Measurements from ENCODE around the gene PMM2. TPM values are rescaled to one million over a fixed set of nuclear protein-coding genes. Genes with fewer than 3 reads are reported as not detected.

PMM2 gene
- total RNA-seq, 1 donor from 2014 or later = 22.2 TPM

DNA sequence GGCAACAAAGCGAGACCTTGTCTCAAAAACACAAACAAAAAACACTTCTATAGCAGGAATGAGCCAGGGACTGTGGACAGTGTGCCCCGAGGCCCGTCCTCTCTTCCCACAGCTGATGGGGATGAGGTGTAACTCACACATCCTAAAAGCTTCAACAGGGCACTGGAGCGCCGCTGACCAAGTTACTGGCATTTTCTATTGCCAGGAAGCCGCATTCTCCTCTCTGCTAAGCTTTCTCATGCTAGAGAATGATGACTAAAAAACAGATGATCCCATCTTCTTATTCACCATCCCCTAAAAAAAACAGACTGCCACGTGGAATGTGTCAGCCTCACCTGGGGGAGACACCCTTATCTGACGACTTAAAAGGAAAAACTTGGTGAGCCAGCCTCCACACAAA lies 54.9 kb downstream of the PMM2 start:
- H2AFZ ChIP-seq (replicated peaks) = no peak overlapping the region
- Mint-ChIP-seq H3K9me3 (no peaks in the 10 kb centered on the region), H3K4me3 (no peak overlapping the region), H3K36me3 (peaks cover 34% of the 10 kb centered on the region), H3K27ac (peak overlapping the region; percentile 57), H3K27me3 (ENCODE audit: insufficient read depth, low read depth) (peaks cover 5% of the 10 kb centered on the region), H3K4me1 (peaks cover 16% of the 10 kb centered on the region)
- H3K9ac ChIP-seq = no peak overlapping the region
- H3K79me2 ChIP-seq (ENCODE audit: low read depth) = no peaks in the 10 kb centered on the region
- H3K36me3 ChIP-seq = no peaks in the 10 kb centered on the region
- no peaks in the 10 kb centered on the region for H3K9me3 ChIP-seq (ENCODE audit: low read depth)
- peaks cover 19% of the 10 kb centered on the region for H3F3A ChIP-seq (ENCODE audit: low read depth)
- no peak overlapping the region for H3K4me2 ChIP-seq
- DNase-seq (ENCODE audit: low spot score) = no peak
- no peaks in the 10 kb centered on the region for H3K4me1 ChIP-seq
- H3K27ac ChIP-seq = no peak overlapping the region
- no peak overlapping the region for H3K4me3 ChIP-seq
- H4K20me1 ChIP-seq (ENCODE audit: low read depth) = peaks cover 38% of the 10 kb centered on the region
- H3K27me3 ChIP-seq = no peaks in the 10 kb centered on the region
- TF ChIP-seq EZH2 (IDR thresholded peaks at IDR 0.05) (no peak), CTCF (IDR thresholded peaks at IDR 0.05) (no peak), EZH2phosphoT487 (IDR thresholded peaks at IDR 0.05) (no peak)

DNA sequence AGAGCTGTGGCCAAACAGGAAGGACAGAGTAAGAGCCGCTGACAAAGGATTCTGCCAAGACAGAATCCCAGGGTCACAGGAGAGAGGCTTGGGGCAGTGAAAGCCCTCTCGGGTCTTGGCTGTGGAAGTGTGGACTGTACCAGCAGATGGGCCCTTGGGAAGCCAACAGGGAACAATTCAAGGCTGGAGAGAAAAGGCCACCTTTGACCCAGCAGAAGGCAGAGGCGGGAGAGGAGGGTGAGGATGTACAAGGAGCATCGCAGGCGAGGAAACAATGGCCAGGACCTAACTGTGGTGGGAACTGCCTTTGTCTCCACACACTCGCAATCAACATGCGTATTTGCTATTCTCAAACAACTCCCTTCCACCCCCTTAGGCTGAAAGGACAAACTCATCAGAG lies 55.5 kb downstream of the PMM2 start:
- peak overlapping the region; percentile 70 for H3K27ac ChIP-seq
- H3K4me1 Mint-ChIP-seq = peaks cover 16% of the 10 kb centered on the region
- H2AFZ ChIP-seq (replicated peaks) = no peak overlapping the region
- peaks cover 4% of the 10 kb centered on the region for H3K79me2 ChIP-seq (ENCODE audit: low read depth)
- no peak overlapping the region for H3K4me3 Mint-ChIP-seq
- peaks cover 19% of the 10 kb centered on the region for H3F3A ChIP-seq (ENCODE audit: low read depth)
- H3K9ac ChIP-seq = no peak overlapping the region
- no peaks in the 10 kb centered on the region for H3K9me3 ChIP-seq (ENCODE audit: low read depth)
- H3K27me3 Mint-ChIP-seq (ENCODE audit: insufficient read depth, low read depth) = peaks cover 8% of the 10 kb centered on the region
- peaks cover 43% of the 10 kb centered on the region for H4K20me1 ChIP-seq (ENCODE audit: low read depth)
- H3K4me1 ChIP-seq = no peaks in the 10 kb centered on the region
- H3K9me3 Mint-ChIP-seq = no peaks in the 10 kb centered on the region
- no peaks in the 10 kb centered on the region for H3K36me3 ChIP-seq
- H3K36me3 Mint-ChIP-seq = peaks cover 38% of the 10 kb centered on the region
- no peaks in the 10 kb centered on the region for H3K27me3 ChIP-seq
- no peak overlapping the region for H3K27ac Mint-ChIP-seq
- no peak overlapping the region for H3K4me2 ChIP-seq
- TF ChIP-seq EZH2 (IDR thresholded peaks at IDR 0.05) = no peak
- TF ChIP-seq EZH2phosphoT487 (IDR thresholded peaks at IDR 0.05) = no peak
- TF ChIP-seq CTCF (IDR thresholded peaks at IDR 0.05) = no peak
- H3K4me3 ChIP-seq = no peak overlapping the region
- DNase-seq (ENCODE audit: low spot score) = no peak

DNA sequence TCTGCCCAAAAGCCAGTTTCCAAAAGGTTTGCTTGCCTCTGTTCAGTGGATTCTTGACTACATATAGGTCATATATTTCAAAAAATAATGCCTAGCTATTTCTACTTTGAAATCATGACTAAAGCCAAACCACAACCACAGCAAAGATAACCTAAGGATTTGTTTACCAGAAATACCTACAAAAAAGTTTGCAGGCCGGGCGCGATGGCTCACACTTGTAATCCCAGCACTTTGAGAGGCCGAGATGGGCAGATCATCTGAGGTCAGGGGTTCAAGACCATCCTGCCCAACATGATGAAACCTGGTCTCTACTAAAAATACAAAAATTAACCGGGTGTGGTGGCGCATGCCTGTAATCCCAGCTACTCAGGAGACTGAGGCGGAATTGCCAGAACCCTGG lies 56.0 kb downstream of the PMM2 start:
- Mint-ChIP-seq H3K4me1 (peaks cover 16% of the 10 kb centered on the region), H3K27me3 (ENCODE audit: insufficient read depth, low read depth) (peaks cover 8% of the 10 kb centered on the region), H3K4me3 (no peak overlapping the region), H3K36me3 (peaks cover 40% of the 10 kb centered on the region), H3K9me3 (no peaks in the 10 kb centered on the region), H3K27ac (no peak overlapping the region)
- no peak overlapping the region for H3K27ac ChIP-seq
- no peak overlapping the region for H2AFZ ChIP-seq (replicated peaks)
- H3K4me2 ChIP-seq = no peak overlapping the region
- H3F3A ChIP-seq (ENCODE audit: low read depth) = peaks cover 19% of the 10 kb centered on the region
- H3K9me3 ChIP-seq (ENCODE audit: low read depth) = no peaks in the 10 kb centered on the region
- H3K79me2 ChIP-seq (ENCODE audit: low read depth) = peaks cover 9% of the 10 kb centered on the region
- DNase-seq (ENCODE audit: low spot score) = no peak
- H3K4me1 ChIP-seq = no peaks in the 10 kb centered on the region
- TF ChIP-seq EZH2 (IDR thresholded peaks at IDR 0.05) = no peak
- TF ChIP-seq EZH2phosphoT487 (IDR thresholded peaks at IDR 0.05) = no peak
- TF ChIP-seq CTCF (IDR thresholded peaks at IDR 0.05) = no peak
- no peak overlapping the region for H3K4me3 ChIP-seq
- peaks cover 47% of the 10 kb centered on the region for H4K20me1 ChIP-seq (ENCODE audit: low read depth)
- H3K9ac ChIP-seq = no peak overlapping the region
- H3K36me3 ChIP-seq = no peaks in the 10 kb centered on the region
- H3K27me3 ChIP-seq = no peaks in the 10 kb centered on the region

Measured in neural progenitor cell (in vitro differentiated cells).